HG03571 (cell line): ENCODE measurements around the gene GNPAT.
"Not testable (repeated sequence)": the region's sequence is repeated elsewhere in the genome, so short reads cannot be mapped to it uniquely, and the experiment has no call there.

Source experiments
- ATAC-seq: cut with Tn5 transposase; IDR thresholded peaks from one replicate; pipeline ENCODE4 v1.9.1; 2021; ENCODE audit not compliant: unreplicated experiment

GNPAT gene

GRCh38 chr1:231240883-231241735, at the start of gene GNPAT:
Gene GNPAT (plus strand): TSS chr1:231241212. CDS start chr1:231241379, 167 bp downstream.
- peak; percentile 96 for ATAC-seq

DNA sequence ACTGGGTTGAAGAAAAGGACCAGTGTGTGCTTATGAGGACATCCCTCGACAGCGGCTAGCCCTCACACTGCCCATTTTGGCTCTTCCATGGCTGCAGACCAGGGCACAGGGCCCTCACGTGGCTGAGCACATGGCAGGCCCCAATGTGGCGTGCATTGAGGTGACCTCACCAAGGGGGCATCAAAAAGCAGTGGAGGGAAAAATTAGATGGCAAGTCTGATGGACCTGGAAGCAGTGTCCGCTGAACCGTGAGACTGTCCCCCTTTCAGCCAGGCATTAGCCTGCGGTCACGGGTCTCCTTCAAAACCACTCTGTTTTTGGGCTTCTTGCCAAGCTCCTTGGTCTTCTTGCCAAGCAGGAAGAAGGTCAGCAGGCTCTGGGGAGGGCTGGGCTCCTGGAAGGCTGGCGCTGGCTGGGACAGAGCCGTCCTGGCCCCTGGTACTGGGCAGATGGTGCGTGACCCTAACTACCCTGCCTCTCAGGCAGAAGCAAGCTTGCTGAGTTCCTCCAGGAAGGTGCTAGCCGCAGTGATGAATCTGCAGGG, 48.3 kb upstream of the GNPAT start:
- ATAC-seq = no peak

- ATAC-seq = no peak
These were observed 47.2 kb upstream of the GNPAT start for GRCh38 chr1:231193710-231194340.

DNA sequence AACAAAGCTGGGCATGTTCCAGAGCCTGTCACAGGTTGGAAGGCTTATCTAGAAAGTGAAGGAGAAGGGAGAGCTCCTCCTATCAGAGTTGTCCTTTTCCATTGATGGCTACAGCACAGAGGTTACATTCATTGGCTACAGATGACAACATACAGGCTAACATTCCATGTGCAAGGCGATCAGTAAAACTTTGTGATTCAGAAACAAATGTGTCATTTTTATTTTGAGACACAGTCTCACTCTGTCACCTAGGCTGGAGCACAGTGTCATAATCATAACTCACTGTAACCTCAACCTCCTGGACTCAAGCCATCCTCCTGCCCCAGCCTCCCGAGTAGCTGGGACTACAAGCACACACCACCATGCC, 46.6 kb upstream of the GNPAT start:
- no peak for ATAC-seq

- ATAC-seq = no peak
These were observed 46.0 kb upstream of the GNPAT start for GRCh38 chr1:231194843-231195516.

- no peak for ATAC-seq
These were observed 44.7 kb upstream of the GNPAT start for GRCh38 chr1:231196307-231196706.

DNA sequence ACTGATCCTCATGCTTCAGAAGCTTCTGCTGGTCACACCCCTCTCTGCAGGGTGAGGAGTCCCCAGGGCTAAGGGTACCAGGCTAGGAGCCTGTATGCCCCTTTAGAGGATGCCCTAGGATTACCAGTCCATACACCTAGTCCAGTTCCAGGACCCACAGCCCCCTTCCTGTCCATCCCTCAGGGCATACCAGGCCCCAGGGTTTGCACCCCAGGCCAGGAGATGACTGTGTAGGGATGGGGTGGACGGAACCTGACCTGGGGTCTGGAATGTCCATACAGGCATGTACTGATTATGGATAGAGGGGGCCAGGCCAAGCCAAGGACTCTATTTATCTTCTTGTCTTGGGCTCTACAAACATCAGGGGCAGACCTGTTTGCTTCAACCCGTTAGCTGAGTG, 44.3 kb upstream of the GNPAT start:
- ATAC-seq = no peak

DNA sequence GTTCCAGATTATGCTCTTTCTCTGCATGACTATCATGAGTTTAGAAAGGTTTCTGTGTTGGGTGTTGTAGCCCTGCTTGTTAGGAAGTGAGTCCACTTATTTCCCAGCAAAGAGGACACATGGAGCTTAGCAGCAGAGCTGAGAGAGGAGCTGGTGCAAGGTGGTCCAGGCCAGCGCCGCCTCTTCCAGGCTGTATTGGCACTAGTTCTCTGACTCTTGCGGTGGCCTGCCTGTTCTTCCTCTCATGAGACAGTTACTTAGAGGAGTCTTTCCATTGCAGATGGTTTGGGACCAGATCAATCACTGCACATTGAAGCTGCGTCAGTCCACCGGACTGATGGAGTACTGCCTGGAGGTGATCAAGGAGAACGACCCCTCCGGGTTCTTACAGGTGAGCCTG, 41.1 kb upstream of the GNPAT start:
- no peak for ATAC-seq

GRCh38 chr1:231200388-231201031, 40.5 kb upstream of the GNPAT start:
- no peak for ATAC-seq

DNA sequence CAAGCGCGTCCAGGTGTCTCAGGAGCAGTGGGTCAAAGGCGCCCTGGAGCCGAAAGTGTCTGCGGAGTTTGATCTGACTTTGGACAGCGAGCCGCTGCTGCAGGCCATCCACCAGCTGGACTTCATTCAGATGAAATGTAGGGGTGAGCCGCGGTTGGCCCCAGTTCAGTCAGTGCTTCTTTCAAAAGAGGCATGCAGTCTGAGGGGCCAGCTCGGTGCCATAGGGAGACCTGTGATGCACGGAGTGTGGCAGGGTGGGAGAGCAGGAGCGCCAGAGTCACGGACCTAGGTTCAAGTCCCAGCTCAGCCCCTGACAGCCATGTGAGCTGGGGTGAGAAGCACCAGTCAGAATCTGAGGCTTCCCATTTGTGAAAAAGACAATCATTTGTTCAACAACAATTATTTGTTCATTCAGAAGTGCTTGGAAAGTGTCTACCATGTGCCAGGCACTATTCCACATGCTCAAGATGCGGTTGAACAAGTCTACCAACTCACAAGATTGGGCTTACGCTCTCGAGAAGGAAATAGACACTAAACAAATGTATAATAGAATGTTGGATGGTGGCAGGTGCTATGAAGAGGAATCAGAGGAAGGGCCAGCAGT, 39.5 kb upstream of the GNPAT start:
- no peak for ATAC-seq

DNA sequence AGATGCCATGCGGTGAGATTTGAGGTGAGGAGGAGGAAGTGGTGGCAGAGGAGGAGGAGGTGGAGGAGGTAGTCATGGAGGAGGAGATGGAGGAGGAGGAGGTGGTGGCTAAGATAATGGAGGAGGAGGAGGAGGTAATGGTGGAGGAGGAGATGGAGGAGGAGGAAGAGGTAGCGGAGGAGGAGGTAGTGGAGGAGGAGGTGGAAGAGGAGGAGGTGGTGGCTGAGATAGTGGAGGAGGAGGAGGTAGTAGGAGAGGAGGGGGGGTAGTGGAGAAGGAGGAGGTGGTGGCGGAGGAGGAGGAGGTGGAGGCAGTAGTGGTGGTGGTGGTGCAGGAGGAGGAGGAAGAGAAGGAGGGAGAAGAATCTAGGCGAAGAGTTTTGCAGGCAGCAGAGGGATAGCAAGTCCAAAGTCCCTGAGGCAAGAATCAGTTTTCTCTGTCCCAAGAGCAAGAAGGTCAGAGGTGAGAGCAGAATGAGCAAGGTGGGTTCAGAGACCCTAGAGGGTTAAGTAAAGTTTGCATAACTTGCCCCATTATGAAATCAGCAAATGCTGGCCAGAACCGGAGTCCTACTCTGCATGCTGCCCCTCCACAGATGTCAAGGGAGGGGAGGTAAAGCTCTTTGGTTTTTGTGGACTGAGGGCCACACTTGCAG, 38.9 kb upstream of the GNPAT start:
- no peak for ATAC-seq

DNA sequence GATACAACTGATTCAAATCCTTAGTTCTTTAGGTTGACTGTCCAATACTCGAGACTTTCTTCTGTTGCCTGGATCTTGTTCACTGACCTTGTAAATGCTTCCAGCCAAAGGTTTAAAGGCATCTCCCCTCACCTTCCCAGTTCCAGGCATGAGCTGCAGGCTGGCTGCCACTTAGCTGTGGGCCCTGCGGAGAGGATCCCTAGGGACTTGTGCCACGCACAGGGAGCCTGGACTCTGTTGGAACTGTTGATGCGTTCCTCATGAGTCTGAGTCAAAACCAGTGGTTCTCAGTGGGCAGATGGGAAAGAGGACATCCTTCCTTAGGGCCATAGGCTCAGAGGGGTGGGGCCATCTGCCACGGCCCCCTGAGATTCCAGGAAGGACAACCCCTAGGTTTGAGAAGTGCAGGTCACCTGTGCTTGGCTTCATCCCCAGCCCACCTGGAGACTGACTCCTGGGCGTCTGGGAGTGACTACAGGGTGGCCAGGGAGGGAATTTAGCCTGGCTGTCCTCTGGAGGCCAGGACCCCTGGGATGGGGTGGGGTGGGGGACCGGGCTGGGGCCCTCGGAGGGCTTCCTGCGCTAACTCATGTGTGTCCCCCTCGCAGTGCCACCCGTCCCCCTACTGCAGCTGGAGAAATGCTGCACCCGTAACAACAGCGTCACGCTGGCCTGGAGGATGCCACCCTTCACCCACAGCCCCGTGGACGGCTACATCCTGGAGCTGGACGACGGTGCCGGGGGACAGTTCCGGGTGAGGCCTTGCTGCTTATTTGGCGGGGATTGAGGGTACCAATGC, 37.6 kb upstream of the GNPAT start:
- no peak for ATAC-seq

DNA sequence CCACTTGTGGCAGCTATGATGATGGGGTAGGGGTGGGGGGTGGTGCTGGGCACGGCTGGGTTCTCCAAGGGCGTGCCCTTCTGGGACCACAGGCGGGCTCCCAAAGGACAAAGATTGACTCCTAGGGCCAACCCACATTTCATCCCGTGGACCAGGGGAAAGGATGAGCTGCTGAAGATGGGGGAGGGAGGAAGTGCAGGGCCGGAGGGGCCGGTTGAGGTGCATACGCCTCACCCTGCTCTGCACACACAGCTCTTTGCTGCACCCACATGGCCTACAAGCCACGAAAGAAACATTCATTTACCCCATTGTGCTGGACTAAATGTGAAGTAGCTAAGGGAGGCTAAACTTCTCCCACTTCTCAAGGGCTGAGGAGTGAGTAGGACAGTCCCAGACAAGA, 34.2 kb upstream of the GNPAT start:
- no peak for ATAC-seq

DNA sequence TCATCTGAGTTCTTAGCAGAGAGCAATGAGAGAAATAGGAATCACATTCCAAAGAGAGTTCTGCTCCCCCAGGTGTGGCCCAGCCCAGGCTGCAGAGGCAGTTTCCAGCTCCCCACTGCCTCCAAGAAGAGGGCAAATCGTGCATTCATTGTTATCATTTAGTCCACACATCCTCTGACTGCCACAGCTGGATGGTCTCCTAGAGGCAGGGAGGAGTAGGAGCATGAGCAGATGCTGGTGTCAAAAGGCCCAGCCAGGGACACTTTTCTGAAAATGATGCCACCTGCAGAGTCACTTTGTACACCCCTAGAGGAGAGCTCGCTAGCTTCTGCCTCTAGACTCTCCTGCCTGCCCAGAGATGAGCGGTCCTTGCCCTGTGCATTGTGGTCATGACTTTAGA, 33.6 kb upstream of the GNPAT start:
- ATAC-seq = no peak

GRCh38 chr1:231208980-231209379, 32.0 kb upstream of the GNPAT start:
- no peak for ATAC-seq

GRCh38 chr1:231209531-231209930, 31.5 kb upstream of the GNPAT start:
- no peak for ATAC-seq

DNA sequence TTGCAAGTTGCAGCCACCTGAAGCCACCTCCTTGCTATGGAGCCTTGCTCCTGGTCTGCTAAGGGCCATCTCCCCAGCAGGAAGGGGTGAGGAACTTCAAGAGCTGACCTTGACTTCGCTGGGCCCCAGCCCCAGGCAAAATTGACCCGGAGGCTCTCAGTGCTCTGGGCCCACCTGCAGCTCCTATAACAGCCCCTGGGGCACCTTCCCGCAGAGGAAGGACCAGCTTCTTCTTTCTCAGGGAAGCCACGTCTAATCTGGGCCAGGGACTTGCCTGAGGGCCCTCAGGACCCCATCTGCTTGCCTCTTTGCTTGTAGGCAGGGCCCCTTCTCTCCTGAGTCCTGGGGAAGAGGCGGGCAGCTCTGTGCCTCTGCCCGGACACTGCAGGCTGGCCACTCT, 30.9 kb upstream of the GNPAT start:
- ATAC-seq = no peak

- ATAC-seq = peak; percentile 90
These were observed 29.8 kb upstream of the GNPAT start for GRCh38 chr1:231211005-231211857.

DNA sequence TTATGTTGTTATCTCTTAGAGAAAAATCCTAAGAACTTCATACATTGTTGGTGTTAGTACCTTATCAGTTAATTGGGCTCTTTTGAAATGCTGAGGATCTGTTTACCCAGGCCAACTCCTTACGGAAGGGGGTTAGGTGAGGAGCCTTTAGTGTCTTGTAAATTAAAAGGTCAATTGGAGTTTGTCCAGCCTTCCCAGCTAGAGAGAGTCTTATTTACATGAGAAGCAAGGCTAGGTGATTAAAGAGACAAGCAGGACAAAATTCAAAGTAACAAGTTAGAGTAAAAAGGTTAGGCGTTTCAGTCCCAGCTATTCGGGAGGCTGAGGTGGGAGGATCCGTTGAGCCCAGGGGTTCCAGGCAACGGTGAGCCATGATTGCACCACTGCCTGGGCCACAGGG, 28.7 kb upstream of the GNPAT start:
- ATAC-seq = not testable (repeated sequence)
